HG03097 (cell line): ENCODE results near the gene PARM1.

Experiments used
- ATAC-seq: cut with Tn5 transposase; IDR thresholded peaks from one replicate; pipeline ENCODE4 v1.9.1; 2021; ENCODE audit not compliant: unreplicated experiment, low FRiP score

Gene PARM1

DNA sequence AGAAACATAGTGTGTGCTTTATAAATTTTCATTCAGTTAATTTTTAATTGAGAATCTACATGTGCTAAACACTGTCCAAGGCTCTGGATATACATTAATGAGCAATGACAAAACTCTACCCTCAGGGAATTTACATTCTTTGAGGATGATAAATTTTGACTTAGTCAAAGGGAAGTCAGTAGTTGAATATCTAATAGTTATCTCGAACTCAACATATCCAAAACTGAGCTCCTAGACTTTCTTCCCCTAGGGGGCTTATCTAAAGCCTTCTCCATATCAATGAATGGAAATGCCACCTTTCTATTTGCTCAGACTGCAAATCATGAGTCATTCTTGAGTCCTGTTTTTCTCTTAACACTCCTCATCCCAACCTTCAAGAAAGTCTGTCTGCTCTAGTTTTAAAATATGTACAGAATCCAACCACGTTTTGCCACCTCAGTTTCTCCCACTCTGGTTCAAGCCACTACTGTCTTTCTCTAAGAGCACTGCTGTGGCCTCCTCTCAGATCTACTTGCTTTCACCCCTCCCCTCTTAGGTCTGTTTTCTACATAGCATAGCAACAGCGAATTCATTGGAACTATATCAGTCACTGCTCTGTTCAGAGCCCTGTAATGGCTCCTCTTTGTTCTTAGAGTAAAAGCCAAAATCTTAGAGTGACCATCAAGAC is 9.5 kb downstream of the PARM1 start:
- ATAC-seq: no peak

DNA sequence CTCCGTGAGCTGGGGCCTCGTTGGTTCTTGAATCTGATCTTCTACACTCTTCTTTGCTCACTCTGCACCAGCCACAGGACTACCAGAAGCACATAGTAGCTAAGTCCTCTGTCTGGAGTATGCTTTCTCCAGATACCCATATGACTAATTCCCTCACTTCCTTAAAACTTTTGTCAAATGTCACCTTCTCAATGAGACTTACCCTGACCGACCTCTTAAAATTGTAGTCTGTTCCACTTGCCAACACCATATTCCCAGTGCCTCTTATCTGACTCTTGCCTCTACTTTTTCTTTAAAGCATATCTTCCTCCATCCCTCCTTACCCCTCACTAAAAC is 10.0 kb downstream of the PARM1 start:
- no peak for ATAC-seq

DNA sequence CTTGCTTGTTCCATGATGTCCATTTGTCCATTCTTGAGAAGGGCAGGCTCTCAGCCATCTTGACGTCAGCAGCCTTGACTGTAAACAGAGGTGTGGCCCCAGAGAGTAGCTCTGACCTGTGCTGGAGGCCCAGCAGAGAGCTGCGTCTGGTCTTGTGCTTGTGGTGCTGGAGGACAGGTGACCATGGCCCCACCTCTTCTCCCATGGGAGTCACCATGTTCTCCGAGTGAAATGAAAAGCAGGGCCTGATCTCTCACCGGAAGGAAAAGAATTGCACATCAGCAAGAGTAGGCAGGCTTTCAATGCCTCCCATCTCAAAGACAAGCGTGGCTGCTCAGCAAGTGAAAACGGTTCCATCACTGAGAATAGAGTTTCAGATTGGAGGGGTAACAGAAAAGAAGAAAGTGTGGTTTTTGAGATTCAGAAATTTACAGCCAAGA is 11.5 kb downstream of the PARM1 start:
- no peak for ATAC-seq

DNA sequence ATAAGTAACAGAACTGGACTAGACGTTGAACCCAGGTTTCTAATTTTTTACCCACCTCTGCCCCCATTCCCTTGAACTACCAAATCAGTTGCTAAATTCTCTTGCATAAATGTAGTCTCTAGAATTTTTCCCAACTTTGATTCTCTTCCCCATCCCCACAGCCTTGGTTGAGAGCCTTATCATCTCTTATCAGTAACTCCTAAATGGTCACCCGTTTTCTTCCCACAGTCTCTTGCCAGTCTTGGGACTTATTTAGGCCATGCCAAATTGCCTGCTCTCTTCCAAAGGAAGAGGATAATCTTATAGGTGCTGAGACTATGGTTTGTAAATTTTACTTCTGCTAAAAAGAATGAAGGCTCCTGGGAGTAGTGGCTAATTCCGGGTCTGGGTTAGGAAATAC is 13.3 kb downstream of the PARM1 start:
- ATAC-seq: no peak

DNA sequence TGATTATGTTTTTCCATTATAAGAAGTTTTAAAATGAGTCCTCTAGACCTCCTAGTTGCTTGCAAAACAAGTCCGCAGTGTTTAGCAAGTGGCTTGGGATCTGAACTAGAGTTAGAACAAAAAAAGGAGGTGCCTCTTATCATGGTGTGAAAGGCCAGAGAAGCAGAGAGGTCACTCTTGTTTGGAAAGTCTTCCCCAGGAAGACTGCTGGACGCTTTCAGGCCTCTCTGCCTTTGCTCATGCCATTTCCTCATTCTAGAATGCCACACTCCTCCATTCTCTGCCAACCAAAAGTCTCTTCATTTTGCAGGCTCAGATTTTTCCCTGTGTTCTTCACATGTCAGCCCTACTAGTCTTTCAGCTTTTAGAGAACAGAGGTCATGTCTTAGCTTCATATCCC is 14.9 kb downstream of the PARM1 start:
- ATAC-seq: no peak

DNA sequence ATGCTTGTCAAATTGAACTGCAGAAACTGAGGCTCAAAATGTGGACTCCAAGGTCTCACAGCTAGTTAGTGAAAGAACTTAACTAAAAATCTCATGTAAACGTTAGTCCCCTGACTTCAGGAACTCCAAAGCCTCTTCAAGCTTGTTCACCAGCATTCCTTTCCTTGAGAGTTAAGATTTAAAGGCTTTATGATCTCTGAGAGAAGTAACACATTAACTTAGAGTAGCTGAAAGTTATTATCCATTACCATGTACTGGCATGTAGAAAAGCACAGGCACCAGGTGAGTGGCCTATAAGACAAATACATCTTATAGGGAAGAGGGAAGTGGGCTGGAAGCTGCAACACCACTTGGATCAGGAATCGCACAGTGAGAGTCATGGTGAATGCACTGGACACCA is 15.3 kb downstream of the PARM1 start:
- ATAC-seq: no peak

DNA sequence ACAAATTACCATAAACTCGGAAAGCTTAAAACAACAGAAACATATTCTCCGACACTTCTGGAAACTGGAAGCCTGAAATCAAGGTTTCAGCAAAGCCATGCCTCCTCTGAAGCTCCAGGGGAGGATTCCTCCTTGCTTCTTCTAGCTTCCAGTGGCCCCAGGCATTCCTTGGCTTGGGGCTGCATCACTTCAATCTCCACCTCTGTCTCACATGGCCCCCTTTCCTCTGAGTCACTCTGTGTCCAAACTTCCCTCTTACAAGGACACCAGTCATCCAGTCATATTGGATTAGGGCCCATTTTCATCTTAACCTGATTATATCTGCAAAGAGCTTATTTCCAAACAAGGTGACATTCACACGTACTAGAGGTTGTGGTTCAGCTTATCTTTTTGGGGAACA is 17.3 kb downstream of the PARM1 start:
- ATAC-seq: no peak

- ATAC-seq: no peak
These were observed 18.0 kb downstream of the PARM1 start for GRCh38 chr4:74950882-74951281.

DNA sequence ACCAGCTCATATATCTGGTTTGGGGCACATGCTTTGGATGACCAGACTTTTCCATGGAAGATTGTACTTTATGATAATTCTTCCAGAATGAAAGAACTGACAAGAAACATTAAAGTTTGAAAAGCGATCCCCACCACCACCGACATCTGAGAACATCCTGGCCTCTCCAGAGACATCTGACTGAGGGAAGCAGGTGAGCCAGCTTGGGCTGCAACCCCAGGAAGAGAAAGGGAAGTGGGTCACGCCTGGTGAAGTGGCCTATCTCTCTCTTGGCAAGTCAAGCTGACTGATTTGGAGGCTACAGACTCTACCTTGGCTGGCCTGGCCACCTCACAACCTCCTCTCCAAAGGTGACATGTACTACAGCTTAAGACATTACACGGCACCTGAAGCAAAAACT is 20.7 kb downstream of the PARM1 start:
- ATAC-seq: no peak

- no peak for ATAC-seq
These were observed 26.0 kb downstream of the PARM1 start for GRCh38 chr4:74958881-74959280.

- no peak for ATAC-seq
These were observed 28.3 kb downstream of the PARM1 start for GRCh38 chr4:74961230-74961629.

GRCh38 chr4:74962584-74962983 is 29.7 kb downstream of the PARM1 start:
- ATAC-seq: peak; percentile 71

GRCh38 chr4:74964311-74964710 is 31.4 kb downstream of the PARM1 start:
- ATAC-seq: no peak

DNA sequence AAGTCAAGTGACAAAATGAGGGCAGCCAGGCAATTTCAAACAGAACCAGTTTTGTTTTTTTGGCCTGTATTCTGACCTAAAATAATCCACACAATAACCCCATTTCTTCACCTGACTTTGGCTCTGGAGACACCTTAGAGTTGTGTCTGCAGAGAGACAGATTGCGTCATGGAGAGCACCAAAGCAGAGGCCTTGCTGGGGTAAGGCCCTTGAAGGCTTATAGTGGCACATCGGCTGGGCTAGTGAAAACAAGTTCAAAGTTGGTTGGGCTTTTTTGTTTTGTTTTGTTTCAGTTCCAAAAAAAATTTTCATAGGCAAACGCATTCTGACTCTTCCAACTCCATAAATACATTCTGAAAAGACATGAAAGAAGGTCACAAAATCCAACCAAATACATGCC is 34.4 kb downstream of the PARM1 start:
- ATAC-seq: no peak

- ATAC-seq: peak; percentile 52
These were observed 35.7 kb downstream of the PARM1 start for GRCh38 chr4:74968456-74969164.

DNA sequence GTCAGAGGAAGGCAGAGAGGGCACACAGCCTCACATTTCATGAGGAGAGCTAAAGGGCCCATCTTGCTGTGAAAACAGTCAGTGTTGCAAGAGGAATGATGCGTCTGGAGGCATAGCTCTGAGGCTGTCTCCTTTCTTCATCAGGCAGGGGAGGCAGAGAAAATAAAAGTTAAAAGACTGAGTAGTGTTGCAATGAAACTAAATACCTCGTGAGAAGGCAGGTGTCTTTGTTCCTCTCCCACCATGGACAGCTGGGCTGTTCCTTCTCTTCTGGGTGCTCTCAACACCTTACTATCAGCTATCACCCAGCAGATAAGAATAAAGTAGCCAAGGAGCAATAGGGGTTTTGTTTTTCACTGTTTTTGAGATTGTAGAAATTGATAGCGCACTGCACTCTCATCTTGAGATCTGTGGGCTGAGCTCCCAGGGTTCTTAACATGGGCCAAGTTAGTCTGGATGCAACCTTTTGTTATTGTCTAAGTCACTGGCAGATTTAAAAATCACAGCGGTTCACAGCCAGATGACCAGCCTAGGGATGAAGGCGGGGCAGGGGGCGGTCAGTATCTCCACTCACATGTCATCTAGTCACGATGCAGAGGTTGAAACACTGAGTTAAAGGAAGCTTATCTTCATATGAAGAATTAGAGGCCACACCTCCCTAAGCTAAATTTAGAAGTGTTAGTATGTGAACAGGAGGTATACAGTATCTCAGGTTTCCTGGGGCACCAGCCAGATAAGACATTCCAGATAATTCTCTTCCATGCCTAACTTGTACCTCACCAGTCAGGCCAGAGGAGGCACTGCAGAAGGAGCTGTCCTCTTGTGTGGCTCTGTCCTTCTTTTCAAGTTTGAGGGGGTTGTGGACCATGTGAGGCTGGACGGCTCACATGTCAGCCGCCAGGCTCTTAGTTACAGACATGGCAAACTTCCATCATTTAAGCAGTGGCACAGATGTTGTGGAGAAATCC is 36.9 kb downstream of the PARM1 start:
- ATAC-seq: no peak

DNA sequence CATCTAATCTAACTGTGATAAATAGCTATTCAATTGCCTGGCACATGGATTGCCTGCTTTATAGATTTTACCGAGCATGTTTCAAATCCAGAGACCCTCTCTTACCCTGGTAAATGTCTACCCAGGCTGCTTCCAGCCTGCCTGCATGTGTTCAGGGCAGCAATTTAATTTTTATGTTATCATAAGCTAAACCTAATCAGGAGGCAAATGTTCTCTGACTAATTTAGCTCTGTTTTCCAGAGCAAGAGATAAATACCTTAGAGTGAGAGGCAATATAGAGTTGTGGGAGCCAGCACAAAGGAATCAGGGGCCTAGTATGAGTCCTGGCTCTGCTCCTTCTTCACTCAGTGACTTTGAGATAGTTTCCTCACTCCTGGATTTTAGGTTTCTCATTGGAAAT is 37.7 kb downstream of the PARM1 start:
- no peak for ATAC-seq

DNA sequence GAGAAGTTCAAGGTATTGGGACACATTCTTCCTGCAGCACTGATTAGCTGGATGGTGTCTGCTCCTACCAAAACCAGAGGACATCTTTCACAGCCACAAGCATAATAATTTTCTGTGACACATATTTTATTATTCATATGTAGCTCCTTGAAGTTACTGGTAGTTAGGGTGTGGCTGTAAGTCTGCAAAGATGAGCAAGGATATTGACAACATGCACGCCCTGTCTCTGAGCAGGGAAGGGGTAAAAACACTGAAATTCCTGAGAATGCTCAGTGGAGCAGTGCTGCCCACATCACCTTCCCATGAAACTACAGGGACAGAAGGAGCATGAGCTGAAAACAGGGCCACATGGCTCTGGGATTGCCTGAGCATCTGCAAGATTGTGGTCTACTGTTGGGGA is 38.9 kb downstream of the PARM1 start:
- no peak for ATAC-seq

DNA sequence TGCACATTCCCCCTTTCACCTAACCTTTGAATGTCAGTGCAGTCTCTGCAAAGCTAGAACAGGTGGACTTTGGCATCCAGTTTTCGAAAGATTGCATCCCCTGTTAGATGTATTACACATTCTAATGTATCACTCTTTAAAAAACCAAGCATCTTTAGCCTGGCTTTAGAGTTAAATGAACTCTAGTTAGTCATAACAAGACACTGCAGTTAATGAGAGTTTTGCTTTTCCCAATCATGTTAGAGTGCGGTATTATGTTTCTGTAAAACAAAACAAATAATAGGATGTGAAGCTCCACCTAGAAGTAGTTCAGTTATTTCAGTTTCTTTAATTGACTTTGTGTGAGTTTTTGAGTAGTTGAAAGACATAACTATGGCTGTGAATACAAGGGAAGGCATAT is 42.2 kb downstream of the PARM1 start:
- ATAC-seq: no peak

GRCh38 chr4:74975848-74976824 is 43.2 kb downstream of the PARM1 start:
- no peak for ATAC-seq
